ENCODE data around the gene FXN.

GRCh38 chr9:69147041-69147834, 111.7 kb downstream of the FXN start:
- TF ChIP-seq EZH2phosphoT487 (IDR thresholded peaks at IDR 0.05; ENCODE audit: insufficient read depth, low read depth) (no peak), EZH2 (IDR thresholded peaks at IDR 0.05; ENCODE audit: insufficient read depth, poor library complexity, severe bottlenecking) (no peak)
